NCI-H2227 treated with DMSO at 0.1 percent for 48 hours (cell line): ENCODE results near the gene OR1J1.

Experiments used
- DNase-seq: peaks from one replicate; lab custom pipeline; 2025; lab: John Stamatoyannopoulos, UW

Gene OR1J1

DNA sequence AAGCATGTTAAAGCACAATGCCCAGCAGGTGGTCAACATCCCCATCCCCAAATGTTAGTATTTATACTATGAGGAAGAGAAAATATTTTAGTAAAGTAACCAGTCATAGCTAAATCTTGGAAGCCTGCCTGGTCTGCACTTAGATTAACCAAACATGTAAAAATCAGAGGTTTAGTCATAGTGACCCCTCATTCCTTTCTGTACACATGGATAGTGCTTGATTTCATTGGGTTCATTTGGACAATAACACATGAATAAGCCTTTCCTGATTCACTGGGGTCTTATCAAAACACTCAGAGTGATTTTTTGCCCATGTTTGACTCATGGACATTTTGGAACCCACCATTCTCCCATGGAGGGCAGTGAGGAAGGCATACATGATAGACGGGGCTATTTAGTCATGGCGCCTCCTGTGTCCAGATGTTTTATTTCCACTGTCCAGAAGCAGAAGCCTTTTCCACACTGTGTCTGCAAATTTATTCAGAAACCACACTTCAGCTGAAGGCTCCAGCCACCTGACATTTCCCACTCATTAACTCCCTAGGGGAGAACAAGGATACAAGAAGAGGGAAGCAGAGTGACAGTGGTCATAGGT lies 32.5 kb downstream of the OR1J1 start:
- no peak for DNase-seq

DNA sequence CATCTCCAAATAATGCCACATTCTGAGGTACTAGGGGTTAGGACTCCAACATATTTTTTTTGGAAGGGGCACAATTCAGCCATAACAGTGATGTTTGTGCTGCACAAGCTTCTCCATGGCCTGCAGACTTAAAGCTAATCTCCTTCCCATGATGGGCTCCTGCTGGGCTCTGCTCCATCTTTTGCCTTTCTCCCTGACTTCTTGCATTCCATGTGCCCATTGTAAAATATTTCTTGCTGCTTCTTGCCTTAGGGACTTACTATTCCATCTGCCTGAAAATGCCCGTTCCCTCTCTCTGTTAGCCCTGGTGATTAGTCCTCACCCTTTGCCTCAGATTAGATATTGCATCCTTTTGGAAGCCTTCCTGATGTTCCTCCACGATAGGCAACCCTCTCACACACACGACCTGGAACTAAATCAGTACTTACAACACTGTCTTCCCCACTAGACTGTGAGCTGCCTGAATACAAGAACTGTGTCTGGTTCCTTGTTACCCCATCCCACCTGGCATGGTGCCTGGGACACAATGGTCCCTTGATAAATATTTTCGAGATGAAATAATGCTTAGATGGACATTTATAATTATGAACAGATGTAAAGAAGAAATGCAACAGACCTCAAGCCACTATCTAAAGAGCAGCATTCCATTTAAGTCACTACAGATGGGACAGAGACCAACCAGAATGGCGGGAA lies 33.5 kb downstream of the OR1J1 start:
- DNase-seq = no peak

DNA sequence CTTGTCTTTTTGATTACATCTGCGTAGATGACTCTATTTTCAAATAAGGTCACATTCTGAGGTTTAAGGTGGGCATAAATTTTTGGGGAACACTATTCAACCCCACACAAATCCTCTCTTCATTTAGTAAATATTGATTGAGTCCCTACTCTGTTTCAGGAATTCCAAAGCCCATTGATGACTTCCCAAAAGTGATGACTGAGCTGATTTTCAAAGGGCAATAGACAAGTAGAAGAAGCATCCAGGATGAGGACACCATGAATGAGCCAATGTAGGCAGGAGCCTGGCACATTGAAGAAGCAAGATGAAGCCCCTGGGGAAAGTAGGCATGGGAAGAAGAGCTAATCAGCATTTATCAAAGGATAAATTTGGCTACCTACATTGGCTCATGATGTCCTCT lies 35.2 kb downstream of the OR1J1 start:
- no peak for DNase-seq
